Aorta (tissue), 5 donors: ENCODE measurements around the gene SPRY2. TPM values are rescaled to one million over a fixed set of nuclear protein-coding genes. Genes with fewer than 3 reads are reported as not detected.
A peak's percentile ranks its signal among the peaks of the same experiment; 100 is the strongest.

ENCODE experiments used
- ATAC-seq: fragments of 200-7000 bp; cut with Tn5 transposase; one replicate; pipeline ENCODE4 v1.9.1; 2022; ENCODE audit warnings: moderate library complexity; ENCODE audit not compliant: low FRiP score
- DNase-seq, 2 donors: peaks; one replicate each; pipeline ENCODE4 v3.0.0-alpha.2; 2020
- H3K27ac ChIP-seq, 2 donors: one replicate each; pipeline ENCODE4 v1.5.1; 2013; ENCODE audit warnings: low read length in 2 of 2, mild to moderate bottlenecking in 2 of 2, moderate library complexity in 2 of 2, control low read depth in 1 of 2, inconsistent platforms in 1 of 2, low read depth in 1 of 2
- H3K27me3 ChIP-seq, 2 donors: one replicate each; pipeline ENCODE4 v1.6.1; 2013; ENCODE audit warnings: control low read depth in 1 of 2, low read length in 1 of 2, mild to moderate bottlenecking in 1 of 2, moderate library complexity in 1 of 2; ENCODE audit not compliant: insufficient read depth in 2 of 2, control insufficient read depth in 1 of 2
- H3K36me3 ChIP-seq, 2 donors: one replicate each; pipeline ENCODE4 v1.6.1; 2013; ENCODE audit warnings: control low read depth in 1 of 2, low read length in 1 of 2, mild to moderate bottlenecking in 1 of 2; ENCODE audit not compliant: insufficient read depth in 2 of 2, control insufficient read depth in 1 of 2
- H3K4me1 ChIP-seq, 2 donors: one replicate each; pipeline ENCODE4 v1.6.1; 2013; ENCODE audit warnings: low read length in 2 of 2, control low read depth in 1 of 2, mild to moderate bottlenecking in 1 of 2, moderate library complexity in 1 of 2; ENCODE audit not compliant: insufficient read depth in 2 of 2, control insufficient read depth in 1 of 2
- H3K4me3 ChIP-seq, 2 donors: one replicate each; pipeline ENCODE4 v1.5.1; 2013; ENCODE audit warnings: low read length in 2 of 2, control low read depth in 1 of 2, mild to moderate bottlenecking in 1 of 2
- H3K9me3 ChIP-seq: one replicate; pipeline ENCODE4 v1.6.1; 2013; ENCODE audit warnings: mild to moderate bottlenecking, low read length; ENCODE audit not compliant: control insufficient read depth
- WGBS, 2 donors: extraction: QIAGEN DNeasy Blood & Tissue Kit; methylation state at CpG; one replicate each; pipeline ENCODE4 v1.1.7; 2013; 5-methylcytosine and 5-hydroxymethylcytosine counted together
- intact Hi-C, 2 donors: fragments of 100-400 bp; cut with DNase I; formaldehyde crosslinking; loops; one replicate each; pipeline versions ENCODE4 v1.14.2 to v1.15.0; 2022
- polyA plus RNA-seq, 2 donors: library from polyadenylated mRNA; stranded (reverse); fragments of 200-250 nt; gene quantifications; one replicate each; pipeline ENCODE4 v1.2.3, GENCODE V29; 2013
- total RNA-seq, 2 donors: library from RNA; stranded (reverse); fragmentation: NEBNext Ultra II Directional; extraction: Animal tissue kit (Norgen Biotek cat#: 25700); gene quantifications; one replicate each; pipeline ENCODE4 v1.2.1, GENCODE V29; 2021
- donor health status: healthy with polysubstance abuse.
- donor health status: Bipolar disorder and iron deficiency.
- donor health status: DM: no; HTN: no; CAD: no.
- donor health status: DM: no; HTN: no; CAD: no.
- donor health status: DM: yes; HTN: yes; CAD: no.

The SPRY2 gene
- total and polyA plus RNA-seq, 4 donors = 20.0 to 48.9 (median 42.2) TPM

DNA sequence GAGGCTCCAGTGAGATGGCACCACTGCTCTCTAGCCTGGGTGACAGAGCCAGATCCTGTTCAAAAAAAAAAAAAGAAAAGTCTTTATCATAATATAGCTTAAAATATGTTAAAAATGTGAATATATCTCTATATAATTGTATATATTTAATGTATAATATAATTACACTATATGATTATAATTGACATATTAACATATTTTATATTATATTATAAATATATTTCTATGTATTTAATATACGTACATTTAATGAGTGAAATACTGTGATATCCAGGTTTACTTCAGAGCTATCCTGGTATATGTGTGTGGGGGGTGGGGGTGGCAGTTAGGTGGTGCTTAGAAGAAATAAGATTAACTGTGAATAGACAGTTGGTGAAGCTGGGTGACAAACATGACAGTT is 35.6 kb upstream of the SPRY2 start:
- H3K4me1 ChIP-seq = peaks cover 0 to 1% of the 10 kb centered on the region in 2 donors
- no peak overlapping the region for H3K4me3 ChIP-seq
- intact Hi-C loops = no loop called here
- H3K36me3 ChIP-seq = no peaks in the 10 kb centered on the region
- H3K27me3 ChIP-seq = no peaks in the 10 kb centered on the region
- H3K9me3 ChIP-seq = no peaks in the 10 kb centered on the region
- ATAC-seq (no peak), DNase-seq (no peak)
- 95 to 98% methylated on average over 1 of the region's 1 CpG for WGBS, 2 donors
- H3K27ac ChIP-seq = no peak overlapping the region

DNA sequence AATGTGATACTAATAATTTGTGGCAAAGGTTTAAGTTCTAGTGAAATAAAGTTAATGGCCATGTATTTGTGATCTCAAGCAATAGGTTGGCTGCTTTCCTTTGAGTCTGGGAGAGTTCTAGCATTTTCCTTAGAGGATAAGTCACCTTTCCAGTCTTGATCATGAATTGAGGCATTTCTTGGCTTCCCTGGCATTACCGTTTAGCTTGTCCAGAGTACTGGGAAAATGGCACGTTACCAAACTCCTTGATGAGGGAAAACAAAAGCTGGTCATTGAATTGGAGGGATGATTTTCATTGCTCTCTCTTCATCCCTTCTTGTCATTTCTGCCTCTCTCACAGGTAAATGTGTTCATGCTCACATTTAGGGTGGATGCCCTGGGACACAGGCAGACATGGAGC is 34.0 kb upstream of the SPRY2 start:
- H3K36me3 ChIP-seq = no peaks in the 10 kb centered on the region
- intact Hi-C loops = no loop called here
- ATAC-seq = no peak
- DNase-seq = no peak
- WGBS, 2 donors = 34 to 41% methylated on average over 2 of the region's 2 CpGs
- H3K4me3 ChIP-seq = no peak overlapping the region
- H3K27ac ChIP-seq = no peak overlapping the region
- no peaks in the 10 kb centered on the region for H3K9me3 ChIP-seq
- peaks cover 0 to 1% of the 10 kb centered on the region in 2 donors for H3K4me1 ChIP-seq
- H3K27me3 ChIP-seq = no peaks in the 10 kb centered on the region

DNA sequence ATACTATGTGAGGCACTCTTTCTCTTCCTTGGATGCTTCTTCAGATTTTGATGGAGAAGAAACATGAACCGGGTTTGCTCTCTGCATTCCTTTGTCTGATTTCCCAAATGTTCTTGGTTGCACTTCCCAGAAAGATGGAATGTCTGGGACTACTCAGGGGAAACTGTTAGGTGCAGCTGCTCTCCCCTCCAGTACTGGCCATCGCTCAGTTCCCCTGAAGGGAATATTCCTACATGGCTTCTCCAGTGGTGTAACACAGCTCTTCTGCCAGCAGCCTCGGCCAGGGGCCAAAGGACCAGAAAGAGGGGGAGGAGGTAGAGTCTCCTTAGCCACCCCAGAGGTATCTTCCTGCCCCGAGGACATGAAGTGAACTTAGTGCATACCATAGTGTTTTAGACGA is 33.5 kb upstream of the SPRY2 start:
- Histone ChIP-seq H3K27me3 (no peaks in the 10 kb centered on the region), H3K4me3 (no peak overlapping the region), H3K27ac (no peak overlapping the region), H3K9me3 (no peaks in the 10 kb centered on the region), H3K4me1 (peaks cover 0 to 1% of the 10 kb centered on the region in 2 donors), H3K36me3 (no peaks in the 10 kb centered on the region)
- DNase-seq (no peak), ATAC-seq (peak; percentile 46)
- 64 to 68% methylated on average over 5 of the region's 5 CpGs for WGBS, 2 donors
- intact Hi-C loops = no loop called here

DNA sequence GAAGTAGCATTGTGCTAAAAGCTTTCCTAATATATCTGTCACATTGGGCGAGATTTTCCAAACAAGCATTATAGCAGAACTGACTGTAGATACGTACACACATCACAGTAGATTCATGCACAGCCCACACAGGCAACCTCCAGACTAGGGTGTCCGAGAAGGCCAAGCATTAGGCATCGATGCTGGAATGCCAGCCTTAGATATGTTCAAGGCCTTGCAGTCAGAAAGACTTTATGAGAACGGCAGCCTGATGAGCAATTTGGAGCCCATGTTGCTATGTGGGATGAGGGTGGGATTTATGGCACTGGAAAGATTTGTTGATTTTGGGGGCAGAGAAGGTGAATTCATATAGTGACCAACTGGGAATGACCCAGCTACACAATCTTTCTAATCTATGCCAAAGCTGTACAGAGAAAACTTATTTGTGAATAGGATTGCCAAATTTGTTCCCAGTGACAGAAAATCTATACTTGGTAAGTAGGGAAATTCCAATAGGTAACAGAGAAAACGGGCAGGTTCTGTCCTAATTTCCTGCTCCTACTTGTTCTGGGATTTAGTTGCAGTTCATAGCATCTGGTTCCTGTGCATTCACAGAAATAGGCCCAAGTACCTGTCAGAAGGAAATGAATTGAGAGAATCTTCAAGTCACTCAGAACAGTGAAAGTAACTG is 31.0 kb upstream of the SPRY2 start:
- intact Hi-C loops = no loop called here
- ATAC-seq = no peak
- WGBS, 2 donors = 92 to 96% methylated on average over 6 of the region's 6 CpGs
- Histone ChIP-seq H3K4me1 (no peaks in the 10 kb centered on the region), H3K36me3 (no peaks in the 10 kb centered on the region), H3K27me3 (no peaks in the 10 kb centered on the region), H3K9me3 (no peaks in the 10 kb centered on the region), H3K4me3 (no peak overlapping the region), H3K27ac (no peak overlapping the region)
- no peak for DNase-seq

DNA sequence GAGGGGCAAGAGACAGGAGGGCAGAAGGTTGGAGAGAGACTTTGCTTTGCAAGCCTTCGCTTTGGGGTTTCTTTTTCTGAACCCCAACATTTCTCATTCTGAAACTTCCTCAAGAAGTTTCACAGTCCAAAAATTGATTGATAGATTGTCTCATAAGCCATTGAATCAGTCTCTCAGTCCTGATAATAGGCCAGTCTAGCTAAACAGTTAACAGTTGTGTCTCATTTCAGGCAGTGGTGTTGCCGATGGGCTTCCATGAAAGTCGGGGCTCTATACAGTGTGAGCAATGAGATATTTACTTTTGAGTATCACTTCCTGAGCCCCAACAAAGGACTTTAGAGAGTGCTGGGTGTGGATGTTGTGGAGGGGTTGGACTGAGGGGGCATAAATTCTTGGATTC is 26.5 kb upstream of the SPRY2 start:
- no peaks in the 10 kb centered on the region for H3K27me3 ChIP-seq
- no peaks in the 10 kb centered on the region for H3K9me3 ChIP-seq
- intact Hi-C loops = loop anchor here (10.0 kb wide), 2 partner anchors 693 to 733 kb away; no protein-coding TSS in a partner anchor
- no peaks in the 10 kb centered on the region for H3K36me3 ChIP-seq
- no peak for DNase-seq
- H3K4me3 ChIP-seq = no peak overlapping the region
- H3K27ac ChIP-seq = no peak overlapping the region
- 92 to 94% methylated on average over 3 of the region's 3 CpGs for WGBS, 2 donors
- no peaks in the 10 kb centered on the region for H3K4me1 ChIP-seq
- no peak for ATAC-seq

DNA sequence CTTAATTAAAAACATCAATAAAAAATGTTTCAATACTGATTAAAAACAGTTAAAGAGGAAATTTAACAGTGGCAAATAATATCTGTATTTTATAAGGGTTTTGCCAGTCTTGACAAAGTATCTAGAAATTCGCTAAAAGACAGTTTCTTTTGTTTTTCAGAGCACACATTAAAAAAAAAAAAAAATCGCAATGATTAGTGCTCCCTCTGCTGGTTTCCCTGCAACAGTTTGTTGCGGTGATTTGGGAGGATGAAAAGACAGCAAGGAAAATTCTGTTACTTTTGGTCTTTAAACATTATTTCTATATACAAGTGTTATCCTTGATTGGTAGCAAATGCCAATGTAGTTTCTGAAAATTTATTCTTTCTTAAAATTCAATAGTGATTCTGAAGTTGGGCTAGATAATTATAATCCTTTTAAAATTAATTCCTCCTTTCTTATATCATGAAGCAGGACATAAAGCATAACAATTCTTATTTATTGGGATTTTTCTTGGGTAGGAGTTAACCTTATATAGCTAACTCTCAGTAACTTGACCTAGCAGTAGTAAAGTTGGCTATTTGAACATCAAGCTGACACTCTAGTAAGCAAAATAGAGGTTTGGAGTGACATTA is 23.1 kb upstream of the SPRY2 start:
- intact Hi-C loops = loop anchor here (2.0 to 10.0 kb wide), 4 partner anchors 21 to 729 kb away; no protein-coding TSS in a partner anchor
- Histone ChIP-seq H3K27me3 (no peaks in the 10 kb centered on the region), H3K4me1 (no peaks in the 10 kb centered on the region), H3K9me3 (no peaks in the 10 kb centered on the region), H3K27ac (no peak overlapping the region), H3K36me3 (no peaks in the 10 kb centered on the region), H3K4me3 (no peak overlapping the region)
- ATAC-seq (no peak), DNase-seq (no peak)
- WGBS, 2 donors = 2% methylated on average over 3 of the region's 3 CpGs

DNA sequence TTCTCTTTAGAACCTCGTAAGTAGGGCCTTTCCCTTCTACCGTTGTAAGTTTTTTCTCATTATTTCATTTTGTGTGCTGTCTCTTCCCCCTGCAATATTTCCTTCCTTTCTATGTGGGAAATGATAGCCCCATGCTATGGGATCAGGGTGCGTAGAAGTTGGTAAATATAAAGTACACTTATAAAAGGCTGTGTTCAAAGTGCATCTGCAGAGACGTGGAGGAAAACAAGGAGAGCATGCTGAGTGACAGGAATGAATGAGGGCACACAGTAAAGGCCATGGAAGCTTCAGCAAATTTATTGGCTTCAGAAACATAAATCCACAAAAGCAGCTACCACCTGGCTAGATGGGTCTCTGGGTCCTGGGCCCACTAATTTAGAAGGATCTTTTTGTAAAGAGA is 21.6 kb upstream of the SPRY2 start:
- Histone ChIP-seq H3K27me3 (no peaks in the 10 kb centered on the region), H3K36me3 (no peaks in the 10 kb centered on the region), H3K27ac (no peak overlapping the region), H3K4me3 (no peak overlapping the region), H3K9me3 (no peaks in the 10 kb centered on the region), H3K4me1 (no peaks in the 10 kb centered on the region)
- ATAC-seq (no peak), DNase-seq (no peak)
- intact Hi-C loops = loop anchor here (2.0 to 10.0 kb wide), 4 partner anchors 20 to 728 kb away; no protein-coding TSS in a partner anchor
- 85 to 89% methylated on average over 4 of the region's 4 CpGs for WGBS, 2 donors

DNA sequence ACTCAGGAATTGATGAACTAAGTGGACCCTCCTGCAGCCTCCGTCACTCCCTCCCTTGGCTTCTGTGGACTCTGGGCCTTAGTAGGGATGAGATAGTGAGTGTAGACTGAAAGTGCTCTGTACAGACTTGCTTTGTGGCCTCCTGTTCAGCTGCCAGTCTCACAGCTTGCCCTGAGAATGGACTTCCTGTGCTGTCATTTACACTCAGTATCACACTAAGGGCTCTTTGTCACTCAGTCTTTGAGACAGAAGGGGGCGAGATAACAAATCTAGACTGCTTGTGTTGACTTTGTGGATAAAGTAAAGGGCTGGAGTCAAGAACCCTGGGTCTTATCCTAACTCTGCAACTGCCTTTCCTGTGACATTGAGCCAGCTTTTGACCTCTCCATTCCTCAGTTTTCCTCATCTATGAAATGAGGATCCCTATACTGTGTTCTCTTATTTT is 21.0 kb upstream of the SPRY2 start:
- DNase-seq (no peak), ATAC-seq (no peak)
- intact Hi-C loops = loop anchor here (2.0 to 10.0 kb wide), 4 partner anchors 19 to 727 kb away; no protein-coding TSS in a partner anchor
- no peaks in the 10 kb centered on the region for H3K9me3 ChIP-seq
- H3K27ac ChIP-seq = no peak overlapping the region
- WGBS, 2 donors = 76 to 79% methylated on average over 2 of the region's 2 CpGs
- H3K36me3 ChIP-seq = no peaks in the 10 kb centered on the region
- no peaks in the 10 kb centered on the region for H3K4me1 ChIP-seq
- H3K4me3 ChIP-seq = no peak overlapping the region
- H3K27me3 ChIP-seq = no peaks in the 10 kb centered on the region

DNA sequence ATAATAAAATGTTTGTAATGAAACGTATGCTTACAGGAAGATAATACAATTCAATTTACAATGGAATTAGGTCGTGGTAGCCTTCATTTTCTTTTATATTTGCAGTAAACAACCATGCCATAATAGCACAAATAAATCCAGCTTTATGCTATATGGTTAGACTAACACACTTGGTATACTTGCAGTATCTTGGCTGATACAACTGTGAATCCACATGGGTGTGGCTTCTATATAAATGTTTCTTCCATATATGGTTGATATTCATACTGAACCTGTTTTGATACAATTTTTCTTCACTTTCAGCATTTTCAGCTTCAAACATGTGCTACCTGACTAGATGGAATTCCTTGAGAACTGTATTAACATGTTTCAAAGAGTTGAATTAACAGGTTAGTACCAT is 20.4 kb upstream of the SPRY2 start:
- no peak overlapping the region for H3K27ac ChIP-seq
- WGBS, 2 donors = 93 to 94% methylated on average over 2 of the region's 2 CpGs

More for the DNA sequence above, 20.4 kb upstream of the SPRY2 start:
- Histone ChIP-seq H3K4me1 (no peaks in the 10 kb centered on the region), H3K27me3 (no peaks in the 10 kb centered on the region), H3K36me3 (no peaks in the 10 kb centered on the region), H3K4me3 (no peak overlapping the region), H3K9me3 (no peaks in the 10 kb centered on the region)
- DNase-seq (no peak), ATAC-seq (no peak)
- intact Hi-C loops = loop anchor here (5.0 to 10.0 kb wide), 3 partner anchors 584 to 726 kb away; no protein-coding TSS in a partner anchor
